Activated CD4-positive, alpha-beta T cell treated with anti-CD3 and anti-CD28 coated beads for 36 hours (primary cell): ENCODE results near the gene SH3PXD2B. TPM values are rescaled to one million over a fixed set of nuclear protein-coding genes. Genes with fewer than 3 reads are reported as not detected.

Experiments used
- ATAC-seq: fragments of 200-7000 bp; cut with Tn5 transposase; one replicate; pipeline ENCODE4 v1.10.0; 2021; ENCODE audit warnings: mild to moderate bottlenecking, moderate library complexity
- CTCF ChIA-PET: fragments of 350-600 bp; sonication (Branson Sonifier 250); formaldehyde crosslinking; loops from one replicate; lab custom pipeline; 2021; ENCODE audit warnings: antibody characterized with exemption; lab: Charles Lee
- POLR2A ChIA-PET: fragments of 350-600 bp; sonication (Branson Sonifier 250); formaldehyde crosslinking; loops from one replicate; lab custom pipeline; 2021; ENCODE audit warnings: antibody characterized with exemption, inconsistent platforms; lab: Charles Lee
- DNase-seq: peaks from one replicate; pipeline ENCODE4 v3.0.0-alpha.2; 2020
- H3K27ac Mint-ChIP-seq: one replicate; pipeline ENCODE4 v1.8.0; 2021; ENCODE audit warnings: mixed read lengths
- H3K27me3 Mint-ChIP-seq: one replicate; pipeline ENCODE4 v1.8.0; 2021; ENCODE audit warnings: mixed read lengths
- H3K36me3 Mint-ChIP-seq: one replicate; pipeline ENCODE4 v1.8.0; 2021; ENCODE audit warnings: low read depth, mixed read lengths
- H3K4me1 Mint-ChIP-seq: one replicate; pipeline ENCODE4 v1.8.0; 2021; ENCODE audit warnings: mixed read lengths
- H3K4me3 Mint-ChIP-seq: one replicate; pipeline ENCODE4 v1.8.0; 2021; ENCODE audit warnings: mild to moderate bottlenecking, moderate library complexity, mixed read lengths
- H3K9me3 Mint-ChIP-seq: one replicate; pipeline ENCODE4 v1.8.0; 2021; ENCODE audit warnings: low read depth, mixed read lengths
- intact Hi-C, 2 experiments: fragments of 100-400 bp; cut with DNase I in 1 of 2; cut with micrococcal nuclease in 1 of 2; formaldehyde crosslinking; loops; one replicate each; pipeline versions ENCODE4 v1.14.2 to v1.15.1; 2022 to 2024; cut with DNase I, micrococcal nuclease
- total RNA-seq, 2 experiments: library from RNA; stranded (reverse); gene quantifications; one replicate each; pipeline ENCODE4 v1.2.3, GENCODE V29; 2021

SH3PXD2B gene
- total RNA-seq, 2 experiments from 2014 or later = 1.3 to 1.8 TPM

DNA sequence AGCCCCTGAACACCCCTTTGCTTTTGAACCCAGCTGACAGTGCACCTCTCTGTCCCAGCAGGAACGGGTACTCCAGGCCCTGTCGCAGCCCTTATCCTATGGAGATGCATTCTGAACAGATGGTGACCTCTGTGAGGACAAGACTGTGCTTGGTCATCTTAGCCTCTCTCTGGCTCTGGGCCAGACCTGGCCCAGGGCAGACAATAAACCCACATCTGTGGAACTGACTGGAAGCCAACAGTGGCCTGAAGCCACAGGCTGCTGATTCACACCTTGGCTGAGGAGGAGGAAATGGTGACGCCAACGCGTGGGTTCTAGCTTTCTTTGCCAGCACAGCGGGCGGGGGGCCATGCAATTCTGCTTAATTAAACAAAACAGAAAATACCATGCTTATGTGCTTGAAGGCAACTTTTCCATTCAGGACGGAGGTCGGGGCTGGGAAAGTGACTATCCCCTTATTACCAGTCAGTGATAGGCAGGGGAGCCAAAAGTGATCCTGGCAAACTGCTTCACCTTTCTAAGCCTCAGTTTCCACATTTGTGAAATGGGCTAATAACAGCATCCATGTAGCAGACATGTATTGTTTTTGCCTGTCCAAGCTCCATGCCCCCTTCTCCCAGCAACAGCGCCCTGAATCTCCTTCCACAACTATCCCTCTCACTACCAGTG is 10.8 kb downstream of the SH3PXD2B start:
- DNase-seq (peak; percentile 89), ATAC-seq (peak; percentile 89)
- peaks cover 19% of the 10 kb centered on the region for H3K27me3 Mint-ChIP-seq
- ChIA-PET POLR2A (interaction anchor here (0.5 to 0.7 kb wide), 2 partner anchors 122 to 167 kb away, joined by 4 to 5 read pairs; no protein-coding TSS in a partner anchor), CTCF (interaction anchor here (0.5 to 1.2 kb wide), 3 partner anchors 9 to 458 kb away, joined by 3 to 4 read pairs (median 3); no protein-coding TSS in a partner anchor)
- H3K9me3 Mint-ChIP-seq = no peaks in the 10 kb centered on the region
- intact Hi-C loops = loop anchor here (1.0 to 2.0 kb wide), 2 partner anchors 31 to 33 kb away; no protein-coding TSS in a partner anchor
- peaks cover 14% of the 10 kb centered on the region for H3K4me1 Mint-ChIP-seq
- no peak overlapping the region for H3K4me3 Mint-ChIP-seq
- H3K27ac Mint-ChIP-seq = peak overlapping the region; percentile 52
- no peaks in the 10 kb centered on the region for H3K36me3 Mint-ChIP-seq

DNA sequence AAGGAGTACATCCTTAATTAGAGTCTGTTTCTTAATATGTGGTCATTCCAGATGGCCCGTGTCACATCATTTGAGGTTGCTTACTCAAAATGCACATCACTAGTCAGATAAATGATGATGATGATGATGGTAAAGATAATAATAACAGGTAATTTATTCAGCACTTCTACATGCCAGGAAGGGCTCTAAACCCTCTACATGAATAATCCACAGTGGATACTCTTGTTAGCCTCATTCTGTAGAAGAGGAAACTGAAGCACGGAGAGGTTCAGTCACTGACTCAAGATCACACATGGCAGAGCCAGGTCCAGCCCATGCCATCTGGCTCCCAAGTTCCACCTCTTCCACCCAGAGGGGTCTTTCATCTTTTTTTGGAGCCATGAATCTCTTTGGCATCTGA is 11.7 kb downstream of the SH3PXD2B start:
- CTCF ChIA-PET = no interaction called here
- POLR2A ChIA-PET = no interaction called here

DNA sequence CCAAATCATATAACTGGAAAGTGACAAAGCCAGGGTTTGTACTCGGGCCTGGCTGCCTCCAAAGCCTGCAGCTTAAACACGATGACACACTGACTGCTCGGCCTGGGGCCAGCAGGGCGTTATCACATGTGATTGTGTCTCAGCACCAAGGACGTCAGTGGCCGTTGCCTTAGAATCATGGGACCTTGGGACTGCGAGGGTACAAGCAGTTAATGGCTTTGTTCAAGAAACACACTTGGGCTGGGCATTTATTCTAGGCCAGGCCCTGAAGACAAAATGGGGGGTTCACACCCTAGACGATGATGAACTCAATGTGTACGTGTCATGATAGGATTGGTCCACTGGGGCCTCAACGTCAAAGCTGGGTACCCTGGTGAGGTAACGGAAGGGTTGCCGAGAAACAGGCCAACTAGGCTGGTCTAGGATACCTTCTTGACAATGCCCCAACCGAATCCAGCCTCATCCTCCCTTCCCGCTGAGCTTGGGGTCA is 13.0 kb downstream of the SH3PXD2B start:
- H3K9me3 Mint-ChIP-seq = no peaks in the 10 kb centered on the region
- no peak for ATAC-seq
- intact Hi-C loops = no loop called here

More for the DNA sequence above, 11.7 kb downstream of the SH3PXD2B start:
- Mint-ChIP-seq H3K9me3 (no peaks in the 10 kb centered on the region), H3K27ac (no peak overlapping the region), H3K4me1 (peaks cover 14% of the 10 kb centered on the region), H3K4me3 (no peak overlapping the region), H3K27me3 (peaks cover 19% of the 10 kb centered on the region), H3K36me3 (no peaks in the 10 kb centered on the region)
- intact Hi-C loops = loop anchor here in 1 of 2 experiments (2.0 kb wide), 1 partner anchor 32 kb away; no protein-coding TSS in a partner anchor
- ATAC-seq = no peak
- DNase-seq = no peak

DNA sequence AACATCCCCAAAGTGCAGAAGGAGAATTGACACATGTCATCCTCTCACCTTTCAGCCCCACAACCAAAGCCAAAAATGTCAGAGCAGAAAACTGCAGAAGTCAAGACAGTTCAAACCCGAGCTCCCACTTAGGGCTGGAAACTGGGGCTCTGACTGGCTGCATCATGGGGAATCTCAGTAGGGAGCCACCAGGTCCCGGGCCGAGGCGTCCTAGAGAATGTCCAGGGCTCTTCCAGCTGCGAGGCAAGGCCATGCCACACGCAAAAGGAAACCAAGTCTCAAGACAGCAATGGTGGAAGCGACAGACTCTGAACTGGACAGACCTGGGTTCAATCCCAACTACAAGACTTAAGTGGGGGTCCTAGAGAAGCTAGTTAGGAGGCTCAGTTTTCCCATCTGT is 13.8 kb downstream of the SH3PXD2B start:
- peaks cover 14% of the 10 kb centered on the region for H3K4me1 Mint-ChIP-seq
- no peak overlapping the region for H3K4me3 Mint-ChIP-seq
- H3K9me3 Mint-ChIP-seq = no peaks in the 10 kb centered on the region
- no peak overlapping the region for H3K27ac Mint-ChIP-seq
- no peak for ATAC-seq
- no peaks in the 10 kb centered on the region for H3K36me3 Mint-ChIP-seq
- no peak for DNase-seq
- intact Hi-C loops = no loop called here
- peaks cover 19% of the 10 kb centered on the region for H3K27me3 Mint-ChIP-seq
- CTCF ChIA-PET = interaction anchor here (2.9 kb wide), 1 partner anchor 11 kb away, joined by 23 read pairs; no protein-coding TSS in a partner anchor
- POLR2A ChIA-PET = no interaction called here

More for the DNA sequence above, 13.0 kb downstream of the SH3PXD2B start:
- Mint-ChIP-seq H3K27me3 (peaks cover 19% of the 10 kb centered on the region), H3K27ac (no peak overlapping the region), H3K36me3 (no peaks in the 10 kb centered on the region), H3K4me1 (peaks cover 14% of the 10 kb centered on the region), H3K4me3 (no peak overlapping the region)
- POLR2A ChIA-PET = no interaction called here
- CTCF ChIA-PET = interaction anchor here (2.9 kb wide), 1 partner anchor 11 kb away, joined by 23 read pairs; no protein-coding TSS in a partner anchor
- no peak for DNase-seq

DNA sequence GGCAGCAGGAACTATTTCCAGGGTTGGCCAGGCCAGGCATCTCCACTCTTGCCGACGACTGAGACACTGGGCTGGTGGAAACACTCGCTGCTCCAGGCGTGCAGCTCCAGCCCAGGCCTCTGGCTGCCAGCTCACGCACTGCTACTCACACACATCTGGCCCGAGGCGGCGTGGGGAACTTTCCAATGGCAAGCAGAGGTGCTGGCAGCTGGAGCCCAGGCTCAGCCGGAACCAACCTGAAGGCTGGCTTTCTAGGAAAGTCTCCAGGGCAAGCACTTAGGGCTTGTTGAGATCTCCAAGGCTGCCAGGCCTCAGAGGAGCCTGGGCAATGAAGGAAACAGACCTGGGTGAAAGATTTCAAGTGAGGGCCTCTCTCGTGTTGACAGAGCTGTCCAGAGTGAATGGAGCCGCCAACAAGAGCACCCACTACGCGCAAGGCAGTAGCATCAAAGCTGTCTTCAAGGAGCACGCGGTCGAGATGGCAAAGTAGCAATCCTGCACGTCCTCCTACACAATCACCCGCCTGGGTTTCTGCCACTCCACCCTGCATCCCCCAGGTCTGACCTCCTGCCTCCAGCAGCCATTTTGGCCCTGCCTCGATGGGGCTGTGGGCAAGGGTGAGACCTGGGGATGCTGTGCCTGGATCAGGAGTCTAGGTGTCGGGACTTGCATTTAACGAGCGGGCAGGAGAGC is 14.4 kb downstream of the SH3PXD2B start:
- Mint-ChIP-seq H3K9me3 (no peaks in the 10 kb centered on the region), H3K36me3 (no peaks in the 10 kb centered on the region), H3K27me3 (peaks cover 14% of the 10 kb centered on the region), H3K27ac (no peak overlapping the region), H3K4me3 (no peak overlapping the region), H3K4me1 (peaks cover 14% of the 10 kb centered on the region)
- ATAC-seq (no peak), DNase-seq (no peak)
- POLR2A ChIA-PET = interaction anchor here (0.6 kb wide), 1 partner anchor 13 kb away, joined by 4 read pairs; no protein-coding TSS in a partner anchor
- CTCF ChIA-PET = interaction anchor here (2.9 kb wide), 1 partner anchor 12 kb away, joined by 23 read pairs; no protein-coding TSS in a partner anchor
- intact Hi-C loops = no loop called here

DNA sequence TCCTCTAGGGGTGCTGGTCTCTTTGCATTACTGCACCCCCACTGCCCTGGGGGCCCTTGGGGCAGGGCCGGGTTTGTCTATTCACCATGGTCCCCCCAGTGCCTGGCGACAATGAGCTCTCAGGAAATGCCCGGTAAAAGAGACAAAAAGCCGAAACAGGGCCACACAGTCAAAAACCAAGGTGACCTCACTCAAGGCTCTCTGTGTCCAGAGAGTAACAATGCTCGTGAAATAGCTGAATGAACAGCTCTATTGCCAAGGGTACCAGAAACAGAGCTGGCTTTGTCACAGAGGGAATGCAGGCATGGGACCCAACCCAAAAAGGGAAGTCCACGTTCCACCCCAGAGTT is 16.0 kb downstream of the SH3PXD2B start:
- no peak overlapping the region for H3K27ac Mint-ChIP-seq
- ChIA-PET CTCF (interaction anchor here (1.0 kb wide), 1 partner anchor 278 kb away, joined by 4 read pairs; no protein-coding TSS in a partner anchor), POLR2A (interaction anchor here (1.1 kb wide), 1 partner anchor 396 kb away, joined by 3 read pairs; no protein-coding TSS in a partner anchor)
- peaks cover 4% of the 10 kb centered on the region for H3K4me1 Mint-ChIP-seq
- ATAC-seq (no peak), DNase-seq (no peak)
- H3K36me3 Mint-ChIP-seq = no peaks in the 10 kb centered on the region
- H3K9me3 Mint-ChIP-seq = no peaks in the 10 kb centered on the region
- peaks cover 5% of the 10 kb centered on the region for H3K27me3 Mint-ChIP-seq
- intact Hi-C loops = no loop called here
- no peak overlapping the region for H3K4me3 Mint-ChIP-seq

DNA sequence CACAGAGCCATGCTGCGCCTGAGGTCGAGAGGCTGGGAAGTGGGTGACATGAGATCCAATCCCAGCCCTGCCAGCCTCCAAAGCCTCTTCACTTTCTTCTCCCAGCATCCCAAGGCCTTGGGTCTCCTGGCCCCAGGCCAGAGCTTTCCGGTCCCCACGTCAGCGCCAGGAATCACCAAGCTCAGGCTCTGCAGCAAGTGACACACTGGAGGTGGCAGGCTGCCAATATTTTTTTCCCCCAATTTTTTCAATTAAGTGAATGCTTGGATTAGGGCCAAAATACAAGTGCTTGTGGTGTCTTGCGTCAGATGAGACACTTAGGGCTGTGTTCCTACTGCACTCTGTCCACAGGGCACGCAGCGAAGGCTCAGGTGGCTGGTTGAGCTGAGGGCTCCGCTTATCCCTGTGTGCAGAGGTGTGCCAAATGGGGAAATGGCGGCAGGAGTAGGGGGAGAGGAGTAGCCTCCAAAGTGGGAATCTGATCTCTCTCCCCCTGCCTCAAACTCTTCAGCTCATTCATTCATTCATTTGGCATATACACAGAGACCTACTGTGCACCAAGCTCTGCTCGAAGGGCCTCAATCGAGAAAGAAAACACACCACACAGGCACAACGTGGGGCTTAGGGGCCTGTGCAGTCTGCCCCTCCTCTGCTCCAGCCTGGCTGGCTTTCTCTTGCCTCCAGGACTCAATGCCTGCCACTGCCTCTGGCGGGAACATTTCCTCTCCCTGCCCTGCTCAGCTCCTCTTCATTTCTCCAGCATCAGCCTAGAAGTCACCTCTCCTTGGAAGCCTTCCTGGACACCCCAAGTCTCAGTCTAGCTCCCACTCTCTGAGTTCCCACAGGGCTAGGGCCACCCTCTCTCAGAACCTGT is 16.6 kb downstream of the SH3PXD2B start:
- no peak overlapping the region for H3K27ac Mint-ChIP-seq
- POLR2A ChIA-PET = interaction anchor here (1.1 kb wide), 1 partner anchor 395 kb away, joined by 3 read pairs; no protein-coding TSS in a partner anchor
- no peaks in the 10 kb centered on the region for H3K36me3 Mint-ChIP-seq
- H3K4me3 Mint-ChIP-seq = no peak overlapping the region
- CTCF ChIA-PET = interaction anchor here (0.9 to 1.0 kb wide), 2 partner anchors 14 to 279 kb away, joined by 3 to 4 read pairs; no protein-coding TSS in a partner anchor
- peaks cover 3% of the 10 kb centered on the region for H3K27me3 Mint-ChIP-seq
- intact Hi-C loops = no loop called here
- no peaks in the 10 kb centered on the region for H3K9me3 Mint-ChIP-seq
- DNase-seq = no peak
- H3K4me1 Mint-ChIP-seq = no peaks in the 10 kb centered on the region
- no peak for ATAC-seq

DNA sequence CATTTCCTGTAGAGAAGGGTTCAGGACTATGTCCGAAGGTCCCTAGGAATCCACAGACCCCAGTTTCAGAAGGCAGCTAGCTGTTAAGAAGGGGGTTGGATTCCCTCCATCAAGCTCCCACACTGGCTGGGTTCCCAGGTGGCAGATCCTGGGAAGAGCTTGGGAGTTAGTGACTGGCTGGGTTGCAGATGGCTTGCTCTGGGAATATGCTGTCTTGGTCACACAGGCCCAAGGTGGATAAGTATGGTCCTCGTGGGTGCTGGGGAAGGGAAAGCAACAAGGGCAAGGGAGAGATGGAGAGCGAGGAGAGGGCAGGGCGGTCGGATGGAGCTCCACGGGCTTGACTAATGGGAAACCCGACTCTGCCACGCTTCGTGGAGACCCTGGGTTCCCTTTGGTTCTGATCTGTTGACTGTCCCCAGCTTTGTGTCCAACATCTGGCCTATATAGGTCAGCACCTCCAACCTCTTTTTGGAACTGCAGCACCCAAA is 17.4 kb downstream of the SH3PXD2B start:
- no peaks in the 10 kb centered on the region for H3K9me3 Mint-ChIP-seq
- no peaks in the 10 kb centered on the region for H3K4me1 Mint-ChIP-seq
- no peaks in the 10 kb centered on the region for H3K36me3 Mint-ChIP-seq
- ChIA-PET POLR2A (no interaction called here), CTCF (interaction anchor here (0.7 to 1.3 kb wide), 3 partner anchors 13 to 1825 kb away, joined by 3 to 4 read pairs (median 4); no protein-coding TSS in a partner anchor)
- DNase-seq (no peak), ATAC-seq (no peak)
- H3K27ac Mint-ChIP-seq = no peak overlapping the region
- H3K27me3 Mint-ChIP-seq = peaks cover 1% of the 10 kb centered on the region
- intact Hi-C loops = no loop called here
- no peak overlapping the region for H3K4me3 Mint-ChIP-seq

DNA sequence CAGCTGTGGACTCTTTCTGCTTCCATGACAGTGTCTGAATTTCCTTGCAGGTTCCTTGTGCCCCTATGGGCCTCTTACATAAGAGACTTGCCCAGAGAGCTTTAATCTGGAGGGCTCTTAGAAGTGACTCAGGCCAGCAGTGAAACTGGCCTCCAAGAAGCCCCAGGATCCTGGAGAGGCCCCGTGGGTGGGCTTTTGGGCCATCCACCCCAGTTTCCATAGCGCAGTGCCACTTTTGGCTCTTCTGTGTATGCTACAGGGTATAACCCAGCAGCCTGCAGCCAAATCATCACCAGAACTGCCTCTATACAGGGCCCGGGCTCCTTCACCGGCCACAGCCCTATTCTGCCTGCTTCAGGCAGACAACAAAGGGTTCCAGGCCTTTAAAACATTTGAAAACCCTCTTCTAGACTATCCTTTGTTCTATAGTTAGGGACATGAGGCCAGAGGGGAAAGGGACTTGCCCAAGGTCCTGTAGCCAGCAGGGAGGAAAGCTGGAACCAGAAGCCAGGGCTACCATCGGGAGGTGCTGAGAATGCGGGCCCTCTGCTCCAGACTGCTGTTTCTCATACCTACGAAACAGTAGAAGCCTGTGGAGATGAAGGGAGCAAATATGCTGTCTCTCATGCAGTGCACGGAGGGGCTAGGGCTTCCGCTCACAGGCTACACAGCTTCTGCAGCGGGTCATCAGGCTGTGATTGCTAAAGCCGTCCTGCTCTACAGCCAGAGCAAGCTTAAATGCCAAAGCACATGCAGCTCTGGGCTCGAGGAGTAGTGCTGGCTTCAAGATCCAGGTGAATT is 18.0 kb downstream of the SH3PXD2B start:
- ChIA-PET POLR2A (no interaction called here), CTCF (interaction anchor here (0.7 to 1.3 kb wide), 2 partner anchors 17 to 1824 kb away, joined by 4 read pairs; no protein-coding TSS in a partner anchor)
- no peaks in the 10 kb centered on the region for H3K36me3 Mint-ChIP-seq
- no peaks in the 10 kb centered on the region for H3K4me1 Mint-ChIP-seq
- H3K4me3 Mint-ChIP-seq = no peak overlapping the region
- no peak overlapping the region for H3K27ac Mint-ChIP-seq
- H3K9me3 Mint-ChIP-seq = no peaks in the 10 kb centered on the region
- DNase-seq (no peak), ATAC-seq (no peak)
- intact Hi-C loops = no loop called here
- peaks cover under 1% of the 10 kb centered on the region for H3K27me3 Mint-ChIP-seq
